Liver (tissue), 9 donors: ENCODE measurements around the gene SNCAIP. TPM values are rescaled to one million over a fixed set of nuclear protein-coding genes. Genes with fewer than 3 reads are reported as not detected.

Source experiments
- DNase-seq: peaks from one replicate; pipeline ENCODE4 v3.0.0-alpha.2; 2017; ENCODE audit warnings: low spot score
- H3K27ac ChIP-seq, 2 donors: one replicate each; pipeline ENCODE4 v1.7.0; 2013; ENCODE audit warnings: inconsistent platforms in 2 of 2, low read length in 2 of 2, control low read depth in 1 of 2, low read depth in 1 of 2, mild to moderate bottlenecking in 1 of 2
- H3K27me3 ChIP-seq, 4 donors: one replicate each; pipeline versions ENCODE4 v1.6.1 to v1.7.0; 2013; ENCODE audit warnings: low read length in 3 of 4, inconsistent platforms in 1 of 4, mild to moderate bottlenecking in 1 of 4, moderate library complexity in 1 of 4; ENCODE audit not compliant: control insufficient read depth in 4 of 4, insufficient read depth in 4 of 4
- H3K36me3 ChIP-seq, 4 donors: one replicate each; pipeline versions ENCODE4 v1.6.1 to v1.7.0; 2013; ENCODE audit warnings: low read length in 3 of 4, mild to moderate bottlenecking in 3 of 4, low read depth in 1 of 4, moderate library complexity in 1 of 4; ENCODE audit not compliant: control insufficient read depth in 4 of 4, insufficient read depth in 3 of 4
- H3K4me1 ChIP-seq, 4 donors: one replicate each; pipeline versions ENCODE4 v1.6.1 to v1.7.0; 2013; ENCODE audit warnings: low read length in 3 of 4, mild to moderate bottlenecking in 3 of 4, moderate library complexity in 1 of 4; ENCODE audit not compliant: control insufficient read depth in 4 of 4, insufficient read depth in 4 of 4
- H3K4me3 ChIP-seq, 3 donors: one replicate each; pipeline versions ENCODE4 v1.6.1 to v1.7.0; 2013; ENCODE audit warnings: low read length in 3 of 3, control low read depth in 1 of 3, low read depth in 1 of 3, mild to moderate bottlenecking in 1 of 3
- H3K9ac ChIP-seq, 2 donors: one replicate each; pipeline ENCODE4 v1.7.0; 2013; ENCODE audit warnings: low read length in 2 of 2, mild to moderate bottlenecking in 2 of 2, moderate library complexity in 2 of 2, control low read depth in 1 of 2, low read depth in 1 of 2
- H3K9me3 ChIP-seq, 4 donors: one replicate each; pipeline versions ENCODE4 v1.6.1 to v1.7.0; 2013; ENCODE audit warnings: low read length in 3 of 4; ENCODE audit not compliant: control insufficient read depth in 4 of 4
- ATF3 ChIP-seq: IDR thresholded peaks from 2 replicates; pipeline ENCODE4 v1.6.1; 2016; ENCODE audit warnings: antibody characterized with exemption
- CTCF ChIP-seq: fragments of 150-350 bp; IDR thresholded peaks from 2 replicates; pipeline ENCODE4 v1.5.1; 2017; ENCODE audit warnings: improper control_type of control experiment, low read depth, low read length; ENCODE audit not compliant: missing input control
- EGR1 ChIP-seq, 2 donors: IDR thresholded peaks; 2 replicates each; pipeline ENCODE4 v1.6.1; 2016 to 2018; ENCODE audit warnings: antibody characterized with exemption in 2 of 2, low read depth in 2 of 2
- FOXA2 ChIP-seq: IDR thresholded peaks from 2 replicates; pipeline ENCODE4 v1.6.1; 2016; ENCODE audit warnings: antibody characterized with exemption
- GABPA ChIP-seq, 2 donors: IDR thresholded peaks in 1 of 2; conservative IDR thresholded peaks in 1 of 2; 2 replicates each; pipeline ENCODE4 v1.6.1; 2016; ENCODE audit warnings: antibody characterized with exemption in 2 of 2, mild to moderate bottlenecking in 1 of 2, moderate library complexity in 1 of 2
- HNF4G ChIP-seq: IDR thresholded peaks from 2 replicates; pipeline ENCODE4 v1.6.1; 2016; ENCODE audit warnings: antibody characterized with exemption
- JUND ChIP-seq, 2 donors: IDR thresholded peaks; 2 replicates each; pipeline ENCODE4 v1.6.1; 2016; ENCODE audit warnings: antibody characterized with exemption in 2 of 2
- MAX ChIP-seq: IDR thresholded peaks from 2 replicates; pipeline ENCODE4 v1.6.1; 2016; ENCODE audit warnings: antibody characterized with exemption
- RAD21 ChIP-seq, 2 donors: IDR thresholded peaks; 2 replicates each; pipeline ENCODE4 v1.6.1; 2016; ENCODE audit warnings: antibody characterized with exemption in 2 of 2, mild to moderate bottlenecking in 2 of 2
- REST ChIP-seq: IDR thresholded peaks from 2 replicates; pipeline ENCODE4 v1.6.1; 2016; ENCODE audit warnings: antibody characterized with exemption, mild to moderate bottlenecking
- RXRA ChIP-seq, 2 donors: IDR thresholded peaks; 2 replicates each; pipeline ENCODE4 v1.6.1; 2017 to 2018; ENCODE audit warnings: antibody characterized with exemption in 2 of 2, mild to moderate bottlenecking in 1 of 2
- SP1 ChIP-seq: IDR thresholded peaks from 2 replicates; pipeline ENCODE4 v1.6.1; 2018; ENCODE audit warnings: antibody characterized with exemption, mild to moderate bottlenecking
- TAF1 ChIP-seq: conservative IDR thresholded peaks from 2 replicates; pipeline ENCODE4 v1.6.1; 2016; ENCODE audit warnings: antibody characterized with exemption, mild to moderate bottlenecking
- ZBTB33 ChIP-seq: IDR thresholded peaks from 2 replicates; pipeline ENCODE4 v1.6.1; 2016; ENCODE audit warnings: antibody characterized with exemption
- WGBS: extraction: QIAGEN DNeasy Blood & Tissue Kit; methylation state at CpG from one replicate; pipeline ENCODE4 v1.1.7; 2013; 5-methylcytosine and 5-hydroxymethylcytosine counted together
- polyA plus RNA-seq, 2 donors: library from polyadenylated mRNA; stranded (reverse) in 1 of 2; unstranded in 1 of 2; fragments of 200-250 nt in 1 of 2; fragments of >200 nt in 1 of 2; fragmentation: Nextera tagmentation in 1 of 2; extraction: Ambion mirVana in 1 of 2; gene quantifications; one replicate each; pipeline versions ENCODE4 v1.2.1 to v1.2.3, GENCODE V29; 2013 to 2015
- total RNA-seq, 2 donors: library from RNA; depleted of rRNA; stranded (reverse); fragments of >200 nt; gene quantifications; one replicate each; pipeline ENCODE4 v1.2.3, GENCODE V29; 2014
- donor health status: healthy.
- donor health status: healthy.
- donor health status: healthy.
- donor health status: healthy.
- donor health status: healthy.

Gene SNCAIP
- total and polyA plus RNA-seq, 4 donors, result 0.17 to 2.1 (median 0.74) TPM

GRCh38 chr5:122473138-122473843 lies 161.3 kb downstream of the SNCAIP start:
- Histone ChIP-seq H3K27ac (no peak overlapping the region), H3K4me1 (peaks cover 0 to 14% (median 3%) of the 10 kb centered on the region in 4 donors), H3K36me3 (peaks cover 0 to 3% (median 0%) of the 10 kb centered on the region in 4 donors), H3K4me3 (no peak overlapping the region), H3K9ac (no peak overlapping the region), H3K27me3 (no peaks in the 10 kb centered on the region), H3K9me3 (no peaks in the 10 kb centered on the region)
- no peak for DNase-seq
- TF ChIP-seq CTCF (no peak), SP1 (no peak), RXRA (IDR thresholded peaks at IDR 0.05) (no peak), REST (no peak), HNF4G (no peak), ATF3 (no peak), JUND (IDR thresholded peaks at IDR 0.05) (no peak), RAD21 (IDR thresholded peaks at IDR 0.05) (no peak), ZBTB33 (no peak), MAX (no peak)
- 80% methylated on average over 5 of the region's 5 CpGs for WGBS

DNA sequence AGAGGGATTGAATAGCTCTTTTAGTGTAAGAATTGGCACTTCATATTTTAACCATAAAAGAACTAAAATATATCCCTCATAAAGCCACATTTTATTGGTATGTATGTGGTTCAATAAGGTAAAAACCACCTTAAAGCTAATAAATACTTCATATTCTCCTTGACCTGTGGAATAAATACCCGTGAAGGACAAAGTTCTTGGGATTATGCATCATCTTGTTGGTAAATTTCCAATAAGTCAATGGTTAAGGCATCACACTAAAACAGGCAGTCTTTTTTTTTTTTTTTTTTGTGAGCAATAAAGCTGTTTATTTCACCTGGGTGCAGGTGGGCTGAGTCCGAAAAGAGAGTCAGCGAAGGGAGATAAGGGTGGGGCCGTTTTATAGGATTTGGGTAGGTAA lies 161.9 kb downstream of the SNCAIP start:
- Histone ChIP-seq H3K4me1 (peaks cover 0 to 14% (median 3%) of the 10 kb centered on the region in 4 donors), H3K9me3 (no peaks in the 10 kb centered on the region), H3K9ac (no peak overlapping the region), H3K4me3 (no peak overlapping the region), H3K36me3 (no peaks in the 10 kb centered on the region), H3K27me3 (no peaks in the 10 kb centered on the region), H3K27ac (no peak overlapping the region)
- WGBS, result 93% methylated on average over 3 of the region's 4 CpGs
- no peak for TF ChIP-seq RAD21 (IDR thresholded peaks at IDR 0.05)
- TF ChIP-seq EGR1 (IDR thresholded peaks at IDR 0.05; ENCODE audit: low read depth in 2 of 2), result no peak
- no peak for TF ChIP-seq HNF4G
- TF ChIP-seq TAF1, result no peak
- no peak for TF ChIP-seq FOXA2
- no peak for TF ChIP-seq SP1
- TF ChIP-seq RXRA (IDR thresholded peaks at IDR 0.05), result no peak
- TF ChIP-seq GABPA (IDR thresholded peaks at IDR 0.05 in 1 of 2, conservative IDR thresholded peaks at IDR 0.05 in 1 of 2), result no peak
- no peak for DNase-seq
